Left ventricle myocardium inferior (tissue), 1 donor: Measurements from ENCODE around the gene FXYD4. TPM values are rescaled to one million over a fixed set of nuclear protein-coding genes. Genes with fewer than 3 reads are reported as not detected.
"Not testable (repeated sequence)": the region's sequence is repeated elsewhere in the genome, so short reads cannot be mapped to it uniquely, and the experiment has no call there.

Source experiments
- DNase-seq: peaks from one replicate; pipeline ENCODE4 v3.0.0-alpha.2; 2020
- H3K27ac ChIP-seq: fragments of 200-600 bp; replicated peaks from 2 replicates; pipeline ENCODE4 v1.8.0; 2021
- H3K27me3 ChIP-seq: fragments of 200-600 bp; 2 replicates; pipeline ENCODE4 v1.8.0; 2021; ENCODE audit warnings: low read depth
- H3K36me3 ChIP-seq: fragments of 200-600 bp; 2 replicates; pipeline ENCODE4 v1.8.0; 2021
- H3K4me1 ChIP-seq: fragments of 200-600 bp; 2 replicates; pipeline ENCODE4 v1.8.0; 2021
- H3K4me3 ChIP-seq: fragments of 200-600 bp; 2 replicates; pipeline ENCODE4 v1.8.0; 2021; ENCODE audit warnings: mild to moderate bottlenecking, moderate library complexity
- H3K9me3 ChIP-seq: fragments of 200-600 bp; replicated peaks from 2 replicates; pipeline ENCODE4 v1.8.0; 2021
- CTCF ChIP-seq: fragments of 200-600 bp; IDR thresholded peaks from 2 replicates; pipeline ENCODE4 v1.8.0; 2021; ENCODE audit warnings: antibody characterized with exemption, mild to moderate bottlenecking, borderline replicate concordance
- intact Hi-C: fragments of 100-400 bp; cut with micrococcal nuclease; formaldehyde crosslinking; loops from one replicate; pipeline ENCODE4 v1.11.0; 2022
- total RNA-seq: library from RNA; stranded (reverse); fragmentation: NEBNext Ultra II Directional; extraction: Animal tissue kit (Norgen Biotek cat#: 25700); gene quantifications from one replicate; pipeline ENCODE4 v1.2.1, GENCODE V29; 2021
- donor health status: DM: no; HTN: yes; CAD: no; lungs with severe emphysema.

Gene FXYD4
- total RNA-seq, 1 donor from 2014 or later, result not detected

GRCh38 chr10:43419997-43420368, 48.5 kb downstream of the FXYD4 start:
- TF ChIP-seq CTCF, result no peak
- H3K4me1 ChIP-seq, result peaks cover 21% of the 10 kb centered on the region
- no peak for DNase-seq
- no peaks in the 10 kb centered on the region for H3K36me3 ChIP-seq
- no peaks in the 10 kb centered on the region for H3K27me3 ChIP-seq
- H3K9me3 ChIP-seq, result no peaks in the 10 kb centered on the region
- intact Hi-C loops, result no loop called here
- peak overlapping the region; percentile 100 for H3K27ac ChIP-seq
- peak overlapping the region; percentile 78 for H3K4me3 ChIP-seq

- Histone ChIP-seq H3K9me3 (no peaks in the 10 kb centered on the region), H3K27me3 (no peaks in the 10 kb centered on the region), H3K4me3 (peak overlapping the region; percentile 78), H3K27ac (peak overlapping the region; percentile 100), H3K4me1 (peaks cover 21% of the 10 kb centered on the region), H3K36me3 (no peaks in the 10 kb centered on the region)
- peak; percentile 90 for DNase-seq
- TF ChIP-seq CTCF, result peak; percentile 35
- intact Hi-C loops, result no loop called here
These were observed 49.1 kb downstream of the FXYD4 start for GRCh38 chr10:43420369-43421200.

- no peaks in the 10 kb centered on the region for H3K9me3 ChIP-seq
- H3K36me3 ChIP-seq, result no peaks in the 10 kb centered on the region
- no peak for DNase-seq
- peaks cover 21% of the 10 kb centered on the region for H3K4me1 ChIP-seq
- H3K4me3 ChIP-seq, result peak overlapping the region; percentile 78
- peak overlapping the region; percentile 100 for H3K27ac ChIP-seq
- no peak for TF ChIP-seq CTCF
- intact Hi-C loops, result no loop called here
- no peaks in the 10 kb centered on the region for H3K27me3 ChIP-seq
These were observed 49.7 kb downstream of the FXYD4 start for GRCh38 chr10:43421201-43421507.

- no peaks in the 10 kb centered on the region for H3K36me3 ChIP-seq
- intact Hi-C loops, result no loop called here
- H3K9me3 ChIP-seq, result no peaks in the 10 kb centered on the region
- H3K4me1 ChIP-seq, result peaks cover 21% of the 10 kb centered on the region
- H3K27ac ChIP-seq, result peak overlapping the region; percentile 100
- no peak for TF ChIP-seq CTCF
- no peaks in the 10 kb centered on the region for H3K27me3 ChIP-seq
- peak overlapping the region; percentile 78 for H3K4me3 ChIP-seq
- DNase-seq, result no peak
These were observed 50.1 kb downstream of the FXYD4 start for GRCh38 chr10:43421519-43421918.

GRCh38 chr10:43421944-43422343, 50.5 kb downstream of the FXYD4 start:
- Histone ChIP-seq H3K4me1 (peaks cover 21% of the 10 kb centered on the region), H3K27ac (peak overlapping the region; percentile 100)
- H3K36me3 ChIP-seq, intact Hi-C loops, H3K27me3 ChIP-seq, H3K9me3 ChIP-seq, DNase-seq, H3K4me3 ChIP-seq: not testable (repeated sequence)

GRCh38 chr10:43424416-43424815, 53.0 kb downstream of the FXYD4 start:
- H3K4me1 ChIP-seq, result peaks cover 21% of the 10 kb centered on the region

More at GRCh38 chr10:43424416-43424815, 53.0 kb downstream of the FXYD4 start:
- no peaks in the 10 kb centered on the region for H3K9me3 ChIP-seq
- TF ChIP-seq CTCF, result no peak
- no peak for DNase-seq
- no peak overlapping the region for H3K4me3 ChIP-seq
- intact Hi-C loops, result no loop called here
- H3K27me3 ChIP-seq, result no peaks in the 10 kb centered on the region
- no peaks in the 10 kb centered on the region for H3K36me3 ChIP-seq
- H3K27ac ChIP-seq, result no peak overlapping the region
